ENCODE results near the gene KLHDC10. TPM values are rescaled to one million over a fixed set of nuclear protein-coding genes. Genes with fewer than 3 reads are reported as not detected.
"Not testable (repeated sequence)": the region's sequence is repeated elsewhere in the genome, so short reads cannot be mapped to it uniquely, and the experiment has no call there.

Gene KLHDC10
- total RNA-seq, 1 experiment from 2014 or later, result 47.0 TPM

GRCh38 chr7:130145424-130146100 is 75.2 kb downstream of the KLHDC10 start:
- Histone ChIP-seq H3K4me1 (replicated peaks; ENCODE audit: insufficient read depth) (peaks cover 5% of the 10 kb centered on the region; the same call in 1 of the 2 replicates), H3K9me3 (ENCODE audit: insufficient read depth, low read depth) (no peaks in the 10 kb centered on the region), H3K79me2 (ENCODE audit: low read depth) (no peaks in the 10 kb centered on the region), H3K4me2 (no peak overlapping the region), H3K9me2 (ENCODE audit: insufficient read depth) (no peaks in the 10 kb centered on the region), H3F3A (ENCODE audit: insufficient read depth, low read depth) (peaks cover 9% of the 10 kb centered on the region; the same call in 1 of the 2 replicates), H3K4me3 (no peak overlapping the region), H3K36me3 (ENCODE audit: low read depth) (no peaks in the 10 kb centered on the region), H4K20me1 (ENCODE audit: insufficient read depth) (no peaks in the 10 kb centered on the region; the same call in 1 of the 2 replicates), H3K27me3 (ENCODE audit: insufficient read depth, low read depth) (no peaks in the 10 kb centered on the region), H2AFZ (no peak overlapping the region), H3K27ac (no peak overlapping the region)
- TF ChIP-seq EZH2 (IDR thresholded peaks at IDR 0.05; ENCODE audit: low read depth) (no peak), CTCF (conservative IDR thresholded peaks at IDR 0.05) (no peak)
- intact Hi-C loops (cut with micrococcal nuclease; ENCODE audit: unreplicated experiment), result no loop called here
- ChIA-PET CTCF (no interaction called here), POLR2A (ENCODE audit: unreplicated experiment) (interaction anchor here (0.6 kb wide), 1 partner anchor 29 kb away, joined by 4 read pairs; no protein-coding TSS in a partner anchor)
- BruUV-seq (replicated peaks), result no TSS peak
- no peak for DNase-seq

DNA sequence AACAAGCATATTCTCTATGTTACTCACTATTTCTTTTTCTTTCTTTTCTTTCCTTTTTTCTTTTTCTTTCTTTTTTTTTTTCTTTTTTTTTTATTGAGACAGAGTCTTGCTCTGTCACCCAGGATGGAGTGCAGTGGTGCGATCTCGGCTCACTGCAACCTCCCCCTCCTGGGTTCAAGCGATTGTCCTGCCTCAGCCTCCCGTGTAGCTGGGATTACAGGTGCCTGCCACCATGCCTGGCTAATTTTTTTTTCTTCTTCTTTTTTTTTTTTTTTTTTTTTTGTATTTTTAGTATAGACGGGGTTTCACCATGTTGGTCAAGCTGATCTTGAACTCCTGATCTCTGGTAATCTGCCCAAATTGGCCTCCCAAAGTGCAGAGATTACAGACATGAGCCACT is 75.8 kb downstream of the KLHDC10 start:
- H3K27me3 ChIP-seq (ENCODE audit: insufficient read depth, low read depth); H3K4me3 ChIP-seq; POLR2A ChIA-PET (ENCODE audit: unreplicated experiment); H3K9me2 ChIP-seq (ENCODE audit: insufficient read depth); H3F3A ChIP-seq (ENCODE audit: insufficient read depth, low read depth); BruUV-seq (replicated peaks); H3K27ac ChIP-seq; H2AFZ ChIP-seq; H3K36me3 ChIP-seq (ENCODE audit: low read depth); CTCF ChIA-PET; H3K79me2 ChIP-seq (ENCODE audit: low read depth); H4K20me1 ChIP-seq (ENCODE audit: insufficient read depth); H3K4me1 ChIP-seq (replicated peaks; ENCODE audit: insufficient read depth); intact Hi-C loops (cut with micrococcal nuclease; ENCODE audit: unreplicated experiment); H3K9me3 ChIP-seq (ENCODE audit: insufficient read depth, low read depth); DNase-seq; H3K4me2 ChIP-seq: not testable (repeated sequence)

GRCh38 chr7:130146693-130147405 is 76.5 kb downstream of the KLHDC10 start:
- intact Hi-C loops (cut with micrococcal nuclease; ENCODE audit: unreplicated experiment), result no loop called here
- DNase-seq, result no peak
- TF ChIP-seq EZH2 (IDR thresholded peaks at IDR 0.05; ENCODE audit: low read depth) (no peak), CTCF (conservative IDR thresholded peaks at IDR 0.05) (no peak)
- H3K36me3 ChIP-seq (ENCODE audit: low read depth), result no peaks in the 10 kb centered on the region
- H3K27me3 ChIP-seq (ENCODE audit: insufficient read depth, low read depth), result no peaks in the 10 kb centered on the region
- POLR2A ChIA-PET (ENCODE audit: unreplicated experiment), result no interaction called here
- H3K4me1 ChIP-seq (replicated peaks; ENCODE audit: insufficient read depth), result peaks cover 5% of the 10 kb centered on the region; the same call in 1 of the 2 replicates
- H3K9me3 ChIP-seq (ENCODE audit: insufficient read depth, low read depth), result no peaks in the 10 kb centered on the region
- H2AFZ ChIP-seq, result no peak overlapping the region
- no peak overlapping the region for H3K4me3 ChIP-seq
- no peak overlapping the region for H3K4me2 ChIP-seq
- BruUV-seq (replicated peaks), result no TSS peak
- H3K79me2 ChIP-seq (ENCODE audit: low read depth), result no peaks in the 10 kb centered on the region
- H3K9me2 ChIP-seq (ENCODE audit: insufficient read depth), result no peaks in the 10 kb centered on the region
- H3F3A ChIP-seq (ENCODE audit: insufficient read depth, low read depth), result peaks cover 9% of the 10 kb centered on the region; the same call in 1 of the 2 replicates
- H3K27ac ChIP-seq, result no peak overlapping the region
- H4K20me1 ChIP-seq (ENCODE audit: insufficient read depth), result no peaks in the 10 kb centered on the region; the same call in 1 of the 2 replicates
- CTCF ChIA-PET, result no interaction called here
